NCI-H748 (cell line): ENCODE results near the gene ARL13B.

ENCODE experiments used
- DNase-seq: peaks from one replicate; lab custom pipeline; 2025; ENCODE audit not compliant: unreplicated experiment; lab: John Stamatoyannopoulos, UW

The ARL13B gene

DNA sequence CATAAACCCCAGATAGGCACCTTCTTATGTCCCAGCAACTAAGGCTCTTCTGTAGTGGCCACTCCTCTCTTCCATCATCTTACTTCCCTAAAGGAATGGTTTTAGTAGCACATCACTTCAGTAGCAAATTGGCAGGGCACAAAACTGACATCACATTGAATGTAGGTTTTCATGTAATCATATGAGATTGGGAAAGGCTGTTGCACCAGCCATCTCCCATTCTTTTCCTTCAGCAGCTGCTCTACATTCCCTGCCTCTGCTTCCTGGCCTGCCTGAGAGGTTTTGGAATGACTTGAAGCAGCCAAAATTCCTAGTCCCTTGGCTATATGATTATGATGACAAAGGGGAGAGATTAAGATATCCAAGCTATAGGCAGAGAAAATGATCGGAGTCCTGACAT, 119.4 kb downstream of the ARL13B start:
- DNase-seq = no peak

DNA sequence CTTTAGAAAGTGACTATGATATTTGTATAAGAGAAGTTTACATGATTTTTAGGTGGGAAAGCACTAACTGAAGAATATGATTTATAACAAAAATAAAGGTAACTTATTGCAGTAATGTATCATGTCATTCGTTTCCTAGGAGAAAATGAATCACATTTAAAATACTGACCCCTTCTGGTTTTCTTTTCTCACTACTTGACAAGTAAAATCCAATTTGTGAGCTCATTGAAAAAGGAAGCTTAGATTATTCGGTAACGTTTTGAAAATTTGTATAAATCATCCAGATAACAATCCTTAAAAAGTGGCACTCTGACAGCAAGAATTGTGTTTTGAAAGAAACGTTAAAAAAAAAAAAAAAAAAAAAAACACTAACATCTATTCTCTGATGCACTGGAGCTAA, 121.9 kb downstream of the ARL13B start:
- DNase-seq = no peak
